HepG2 (cell line): ENCODE measurements around the gene BRD1. TPM values are rescaled to one million over a fixed set of nuclear protein-coding genes. Genes with fewer than 3 reads are reported as not detected.

ENCODE experiments used
- ATAC-seq: fragments of 200-7000 bp; cut with Tn5 transposase; 3 replicates; pipeline ENCODE4 v1.9.1; 2020; ENCODE audit warnings: mild to moderate bottlenecking, moderate library complexity
- BruUV-seq: library from RNA; stranded (reverse); fragments of 400-500 nt; replicated peaks from 2 replicates; lab custom pipeline; 2021; lab: Mats Ljungman, UMichigan
- CTCF ChIA-PET: fragments of 300-600 bp; formaldehyde crosslinking; extraction: SDS; loops from one replicate; lab custom pipeline; 2021; ENCODE audit warnings: low total read pairs, inconsistent platforms, low intra/inter-chr PET ratio; lab: Yijun Ruan, JAX
- POLR2A ChIA-PET: fragments of 350-600 bp; sonication (Branson Sonifier 250); formaldehyde crosslinking; loops from one replicate; lab custom pipeline; 2020; ENCODE audit warnings: antibody characterized with exemption, inconsistent platforms; lab: Yijun Ruan, JAX
- DNase-seq: peaks from one replicate; pipeline ENCODE4 v3.0.0-alpha.2; 2015; ENCODE audit warnings: low spot score
- FAIRE-seq: peaks from 3 replicates; lab custom pipeline; 2011; peaks lifted over from hg19 to GRCh38; lab: Jason Lieb, UNC
- H2AFZ ChIP-seq: one replicate; pipeline ENCODE4 v1.6.1; 2011; ENCODE audit warnings: low read length, inconsistent platforms
- H3K27ac ChIP-seq: fragments of 300-600 bp; 3 replicates; pipeline ENCODE4 v1.8.0; 2011; ENCODE audit warnings: mixed run types, mild to moderate bottlenecking, mixed read lengths, low read length, inconsistent platforms; ENCODE audit not compliant: insufficient read depth; ENCODE audit errors: extremely low read length
- H3K27me3 ChIP-seq, 2 experiments: fragments of 200-600 bp in 1 of 2; 2 replicates in 1 of 2; 3 replicates in 1 of 2; pipeline versions ENCODE4 v1.6.0 to v1.8.0; 2011; ENCODE audit warnings: low read length in 2 of 2, mild to moderate bottlenecking in 2 of 2, moderate library complexity in 2 of 2, inconsistent platforms in 1 of 2; ENCODE audit not compliant: insufficient read depth in 2 of 2, control insufficient read depth in 1 of 2
- H3K36me3 ChIP-seq, 2 experiments: fragments of 200-600 bp in 1 of 2; replicated peaks in 1 of 2; 2 replicates in 1 of 2; 3 replicates in 1 of 2; pipeline versions ENCODE4 v1.5.1 to v1.8.0; 2011; ENCODE audit warnings: low read length in 2 of 2, inconsistent platforms in 1 of 2; ENCODE audit not compliant: insufficient read depth in 2 of 2, control insufficient read depth in 1 of 2
- H3K4me1 ChIP-seq: 2 replicates; pipeline ENCODE4 v1.5.1; 2012; ENCODE audit warnings: low read length, inconsistent platforms; ENCODE audit not compliant: insufficient read depth
- H3K4me2 ChIP-seq: 2 replicates; pipeline ENCODE4 v1.6.0; 2011; ENCODE audit warnings: low read depth, low read length, inconsistent platforms
- H3K4me3 ChIP-seq, 3 experiments: fragments of 200-600 bp in 1 of 3; sonication (generic), shearing (Covaris generic) in 1 of 3; replicated peaks in 1 of 3; 2 replicates each; pipeline ENCODE4 v1.5.1; 2011 to 2016; ENCODE audit warnings: low read length in 3 of 3, inconsistent platforms in 2 of 3, low read depth in 2 of 3, mild to moderate bottlenecking in 2 of 3, control low read depth in 1 of 3, mixed read lengths in 1 of 3; ENCODE audit not compliant: insufficient read depth in 1 of 3
- H3K79me2 ChIP-seq: one replicate; pipeline ENCODE4 v1.6.1; 2011; ENCODE audit warnings: low read length, inconsistent platforms; ENCODE audit not compliant: insufficient read depth
- H3K9ac ChIP-seq: 2 replicates; pipeline ENCODE4 v1.6.0; 2011; ENCODE audit warnings: mild to moderate bottlenecking, low read depth, low read length, inconsistent platforms; ENCODE audit not compliant: insufficient read depth
- H3K9me3 ChIP-seq: 2 replicates; pipeline ENCODE4 v1.5.1; 2012; ENCODE audit warnings: mild to moderate bottlenecking, low read length
- H4K20me1 ChIP-seq: 2 replicates; pipeline ENCODE4 v1.6.0; 2011; ENCODE audit warnings: inconsistent platforms, mild to moderate bottlenecking, low read length, moderate library complexity; ENCODE audit not compliant: insufficient read depth
- HMGXB3 ChIP-seq: sonication (generic); formaldehyde crosslinking; IDR thresholded peaks from 2 replicates; pipeline ENCODE4 v1.4.0; 2020; ENCODE audit warnings: missing genetic modification reagents, borderline replicate concordance
- HOXA7 ChIP-seq: sonication (generic); formaldehyde crosslinking; IDR thresholded peaks from 2 replicates; pipeline ENCODE4 v1.8.1; 2022; ENCODE audit warnings: mild to moderate bottlenecking, missing genetic modification reagents, moderate library complexity
- NFYB ChIP-seq: sonication (generic); formaldehyde crosslinking; IDR thresholded peaks from 2 replicates; pipeline ENCODE4 v1.4.0; 2020; ENCODE audit warnings: missing genetic modification reagents
- NFYC ChIP-seq: IDR thresholded peaks from 2 replicates; pipeline ENCODE4 v1.6.1; 2016; ENCODE audit warnings: missing genetic modification reagents, missing compliant biosample characterization
- SALL1 ChIP-seq: sonication (generic); formaldehyde crosslinking; IDR thresholded peaks from 2 replicates; pipeline ENCODE4 v1.8.0; 2022; ENCODE audit warnings: mild to moderate bottlenecking, missing genetic modification reagents
- ZNF839 ChIP-seq: sonication (generic); formaldehyde crosslinking; IDR thresholded peaks from 2 replicates; pipeline ENCODE4 v1.4.0; 2020; ENCODE audit warnings: missing genetic modification reagents, mild to moderate bottlenecking, borderline replicate concordance
- ZSCAN21 ChIP-seq: sonication (generic); formaldehyde crosslinking; IDR thresholded peaks from 2 replicates; pipeline ENCODE4 v1.8.0; 2022; ENCODE audit warnings: mild to moderate bottlenecking, missing genetic modification reagents, moderate library complexity, borderline replicate concordance
- WGBS: methylation state at CpG from one replicate; pipeline ENCODE4 v1.1.6; 2017; ENCODE audit warnings: low lambda C conversion rate; 5-methylcytosine and 5-hydroxymethylcytosine counted together
- in situ Hi-C: cut with HindIII; loops from 2 replicates; pipeline ENCODE4 v1.10.0; 2017; ENCODE audit warnings: low pct_unique_long_range_greater_than_20kb; ENCODE audit not compliant: extremely low pct_ligation_motif_present
- intact Hi-C: fragments of 100-400 bp; cut with micrococcal nuclease; formaldehyde crosslinking; loops from one replicate; pipeline ENCODE4 v1.10.0; 2022; ENCODE audit not compliant: unreplicated experiment
- polyA plus RNA-seq, 8 experiments: library from polyadenylated mRNA; depleted of rRNA in 3 of 8; stranded (reverse) in 7 of 8; unstranded in 1 of 8; fragments of >200 nt; fragmentation: Illumina TruSeq in 4 of 8; extraction: Trizol in 4 of 8; gene quantifications; 2 replicates each; pipeline versions ENCODE4 v1.2.1 to v1.2.3, GENCODE V29; 2011 to 2016; ENCODE audit warnings: low read depth in 4 of 8, missing spikeins in 1 of 8, mixed read lengths in 1 of 8; ENCODE audit not compliant: insufficient read depth in 1 of 8
- total RNA-seq, 5 experiments: library from RNA; depleted of rRNA; stranded (reverse); fragments of >200 nt; fragmentation: Illumina TruSeq; extraction: Trizol; gene quantifications; 2 replicates each; pipeline ENCODE4 v1.2.3, GENCODE V29; 2016; ENCODE audit warnings: low read depth in 1 of 5

BRD1 gene
- total and polyA plus RNA-seq, 2 of the 13 experiments (the other 11 are each of a cell fraction or from before 2014, with no cell fraction given): 5.1 to 12.0 TPM

GRCh38 chr22:49872347-49872746 lies 44.7 kb upstream of the BRD1 start (continued):
- TF ChIP-seq HOXA7 (CRISPR knock-in tag): no peak

- Histone ChIP-seq H3K4me1 (peaks cover 38% of the 10 kb centered on the region), H4K20me1 (peaks cover 11% of the 10 kb centered on the region; the same call in 1 of the 2 replicates)
- CTCF ChIA-PET: no interaction called here
These were observed 43.8 kb upstream of the BRD1 start for GRCh38 chr22:49871482-49871881.

More at GRCh38 chr22:49871482-49871881, 43.8 kb upstream of the BRD1 start:
- Histone ChIP-seq H3K9me3 (peaks cover 3% of the 10 kb centered on the region; the same call in 1 of the 2 replicates), H3K9ac (no peak overlapping the region)
- WGBS: 98% methylated on average over 4 of the region's 4 CpGs
- no peak for TF ChIP-seq ZSCAN21
- peak; percentile 48; the same call in 1 of the 2 replicates for TF ChIP-seq NFYB (CRISPR knock-in tag)
- TF ChIP-seq ZNF839 (CRISPR knock-in tag): no peak
- peak; percentile 97 for TF ChIP-seq HMGXB3 (CRISPR knock-in tag)
- TF ChIP-seq SALL1 (CRISPR knock-in tag): no peak
- peak; percentile 67 for TF ChIP-seq NFYC (CRISPR knock-in tag)
- TF ChIP-seq, all 625 proteins: peak for 3
- Histone ChIP-seq H2AFZ (no peak overlapping the region), H3K79me2 (peaks cover 74% of the 10 kb centered on the region), H3K36me3 (peaks cover 0 to under 1% of the 10 kb centered on the region in 2 experiments; a peak in 1 of 5 replicates), H3K4me2 (no peak overlapping the region), H3K27ac (no peak overlapping the region), H3K4me3 (no peak overlapping the region), H3K27me3 (no peaks in the 10 kb centered on the region)
- ATAC-seq (no peak), FAIRE-seq (no peak), DNase-seq (no peak)
- BruUV-seq: no TSS peak
- in situ Hi-C loops (no loop called here), intact Hi-C loops (no loop called here)
- POLR2A ChIA-PET: no interaction called here
